ENCODE data around the gene RIMBP2.

RIMBP2 gene

GRCh38 chr12:130525384-130526172 is 190.5 kb downstream of the RIMBP2 start:
- DNase-seq = no peak

DNA sequence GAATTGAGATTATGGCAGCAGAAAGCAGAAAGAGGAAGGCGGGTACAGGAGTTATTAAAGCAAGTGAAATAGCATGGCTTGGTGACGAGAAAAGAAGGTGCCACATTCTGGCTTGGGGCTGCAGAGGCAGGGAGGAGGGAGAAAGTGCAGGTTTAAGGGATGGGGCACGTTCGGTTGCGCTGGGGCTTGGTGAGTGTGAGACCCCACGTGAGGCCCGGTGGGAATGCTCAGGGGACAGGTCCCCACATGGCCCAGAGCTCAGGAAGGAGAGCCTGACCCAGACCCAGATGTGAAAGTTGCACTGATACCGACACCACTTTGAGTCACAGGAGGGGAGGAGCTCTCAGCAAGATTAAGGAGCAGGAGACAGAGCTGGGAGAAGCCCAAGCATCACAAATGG is 191.3 kb downstream of the RIMBP2 start:
- no peak for DNase-seq

DNA sequence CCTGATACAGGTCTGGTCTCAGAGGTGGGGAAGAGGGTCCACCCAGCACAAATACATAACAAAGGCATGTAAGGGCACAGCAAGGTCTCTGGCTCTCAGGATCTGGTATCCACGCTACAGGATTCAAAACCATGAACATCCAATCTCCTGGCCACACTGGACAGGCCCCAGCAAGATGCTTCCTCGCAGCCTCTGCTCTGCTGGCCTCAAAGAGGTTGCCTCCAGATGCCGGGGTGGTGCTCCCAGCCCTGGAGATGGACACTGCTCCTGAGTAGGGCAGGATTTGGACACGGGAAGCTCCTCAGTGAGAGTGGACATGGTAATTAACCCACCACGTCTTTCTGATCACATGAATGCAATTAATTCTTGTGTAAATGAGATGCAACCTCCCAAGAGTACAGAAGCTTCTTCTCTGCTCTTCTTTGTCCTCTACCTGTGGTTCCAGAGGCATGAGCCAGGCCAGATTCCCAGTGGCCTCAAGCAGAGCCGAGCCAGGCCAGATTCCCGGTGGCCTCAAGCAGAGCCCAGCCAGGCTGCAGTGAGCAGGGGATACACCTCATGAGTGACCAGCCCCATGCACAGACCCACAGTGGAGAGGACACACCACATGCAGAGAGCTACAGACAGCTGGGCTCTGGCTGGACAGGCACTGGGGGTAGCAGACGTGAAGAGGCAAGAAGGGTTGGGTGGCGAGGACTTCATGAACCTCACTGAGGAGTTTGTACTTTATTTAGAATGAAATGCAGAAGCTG is 192.1 kb downstream of the RIMBP2 start:
- no peak for DNase-seq

DNA sequence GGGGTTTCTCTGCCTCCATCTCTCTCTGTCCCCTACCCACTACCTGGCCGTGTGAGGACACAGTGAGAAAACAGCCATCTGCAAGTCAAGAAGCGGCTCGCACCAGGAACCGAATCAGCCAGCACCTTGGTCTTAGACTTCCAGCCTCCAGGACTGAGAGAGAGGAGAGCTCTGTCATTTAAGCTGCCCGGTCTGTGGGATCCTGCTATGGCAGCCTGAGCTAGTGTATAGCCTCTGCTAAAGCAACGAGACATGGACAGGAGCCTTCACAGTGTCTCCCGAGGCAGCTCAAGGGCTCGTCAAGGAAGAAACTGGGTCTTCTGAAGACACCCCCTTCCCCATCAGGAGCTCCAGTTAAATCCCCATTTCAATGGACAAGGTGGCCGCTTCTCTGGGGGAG is 192.9 kb downstream of the RIMBP2 start:
- no peak for DNase-seq

DNA sequence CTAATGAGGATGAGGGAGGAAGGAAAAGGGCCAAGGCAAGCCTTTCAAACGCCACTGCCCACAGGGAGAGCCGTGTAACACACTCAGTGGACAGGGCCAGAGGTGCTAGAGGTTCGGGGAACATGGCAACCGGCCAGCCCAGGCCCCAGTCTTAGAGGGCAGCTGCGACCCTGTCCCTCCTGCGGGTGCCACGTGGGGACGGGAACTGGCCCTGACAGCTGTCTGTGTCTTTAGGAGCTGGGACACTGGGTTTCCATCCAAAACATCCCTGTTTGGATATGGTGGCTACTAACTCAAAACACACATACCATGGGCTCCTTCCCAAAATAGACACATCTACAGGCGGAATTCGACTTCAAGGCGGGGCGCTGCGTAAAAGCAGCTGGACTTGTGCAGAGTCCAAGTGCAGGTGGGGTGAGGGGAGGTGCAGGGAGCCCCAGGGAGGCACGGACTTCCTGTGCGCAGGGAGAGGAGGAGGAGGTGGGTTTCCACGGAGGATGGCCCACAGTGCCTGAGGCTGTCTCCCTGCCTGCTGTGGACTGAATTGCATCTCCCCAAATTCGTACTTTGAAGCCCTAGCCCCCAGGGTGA is 193.8 kb downstream of the RIMBP2 start:
- no peak for DNase-seq

- no peak for DNase-seq
Observed at GRCh38 chr12:130521375-130522124, 194.5 kb downstream of the RIMBP2 start.

- DNase-seq = no peak
Observed at GRCh38 chr12:130520784-130521183, 195.3 kb downstream of the RIMBP2 start.

GRCh38 chr12:130517588-130517987 is 198.5 kb downstream of the RIMBP2 start:
- no peak for DNase-seq

DNA sequence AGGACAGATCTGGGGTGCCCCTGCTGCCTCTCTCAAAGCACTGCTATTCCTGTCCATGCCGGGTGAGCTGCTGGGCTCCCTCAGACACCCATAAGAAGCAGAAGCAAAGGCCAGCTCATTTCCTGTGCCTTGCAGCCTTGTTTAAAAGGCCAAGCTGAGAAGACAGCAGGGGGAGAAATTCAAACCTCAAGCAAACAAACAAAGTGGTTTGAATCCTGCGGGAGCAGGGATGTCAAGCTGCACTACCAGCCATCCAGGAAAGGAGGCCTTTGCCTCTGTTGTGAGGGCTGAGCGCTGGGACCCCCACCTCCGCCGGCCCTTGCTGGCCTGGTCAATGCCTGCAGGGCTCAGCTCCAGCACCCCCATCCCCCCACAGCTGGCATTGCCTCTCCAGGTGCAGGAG is 201.9 kb downstream of the RIMBP2 start:
- DNase-seq = no peak

DNA sequence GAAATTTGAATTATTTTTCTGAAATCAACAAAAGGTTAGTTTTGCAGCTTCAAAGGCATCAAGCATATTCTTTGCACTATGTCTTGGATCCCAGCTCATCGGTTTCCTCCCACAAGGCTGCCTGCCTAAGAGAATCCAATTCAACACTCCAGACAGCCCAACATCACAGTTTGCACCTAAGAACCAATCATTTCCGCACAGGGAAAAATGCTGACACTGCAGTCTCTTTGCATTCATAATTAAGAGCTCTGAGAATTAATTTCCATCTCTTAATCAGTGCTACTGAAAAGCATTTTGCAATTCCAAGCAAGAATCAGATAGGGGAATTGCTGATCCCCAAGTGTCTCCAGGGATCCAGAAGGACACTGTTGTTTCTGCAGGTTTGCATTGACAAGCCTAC is 202.5 kb downstream of the RIMBP2 start:
- DNase-seq = no peak

DNA sequence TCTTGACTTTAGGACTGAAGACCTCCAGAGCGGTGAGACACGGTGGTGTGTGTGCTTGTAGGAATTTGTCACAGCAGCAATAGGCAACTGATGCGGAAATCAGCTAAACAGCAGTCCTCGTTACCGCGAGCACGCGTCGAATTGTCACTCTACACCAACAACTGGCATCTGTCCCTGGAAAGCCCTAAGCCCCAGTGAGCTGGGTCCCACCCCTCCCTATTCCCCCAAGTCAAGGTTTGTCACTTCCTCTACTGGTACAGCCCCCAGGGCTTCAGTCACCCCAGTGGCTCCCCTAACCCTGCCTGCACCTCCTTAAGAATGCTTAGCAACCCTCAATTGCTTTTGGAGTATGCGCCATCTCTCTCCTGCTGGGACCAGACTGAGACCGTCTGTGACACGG is 204.8 kb downstream of the RIMBP2 start:
- DNase-seq = no peak

DNA sequence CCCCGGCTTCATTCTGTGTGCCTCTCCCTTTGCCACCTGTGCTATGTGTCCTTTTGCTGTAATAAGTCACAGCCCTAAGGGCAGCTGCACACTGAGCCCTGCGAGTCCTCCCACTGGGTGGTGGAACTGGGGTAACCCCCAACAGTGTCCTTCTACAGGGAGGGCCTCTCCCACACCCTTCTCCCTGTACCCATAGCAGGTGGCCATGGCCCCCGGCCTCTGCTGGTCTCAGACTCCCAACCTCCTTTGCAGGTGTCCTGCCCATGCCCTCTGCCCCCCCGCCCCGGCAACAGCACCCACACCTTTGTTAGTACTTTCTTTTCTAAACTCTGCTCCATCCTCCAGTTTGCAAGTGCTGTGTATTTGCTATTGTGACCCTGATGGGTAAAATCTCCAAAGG is 206.6 kb downstream of the RIMBP2 start:
- no peak for DNase-seq

DNA sequence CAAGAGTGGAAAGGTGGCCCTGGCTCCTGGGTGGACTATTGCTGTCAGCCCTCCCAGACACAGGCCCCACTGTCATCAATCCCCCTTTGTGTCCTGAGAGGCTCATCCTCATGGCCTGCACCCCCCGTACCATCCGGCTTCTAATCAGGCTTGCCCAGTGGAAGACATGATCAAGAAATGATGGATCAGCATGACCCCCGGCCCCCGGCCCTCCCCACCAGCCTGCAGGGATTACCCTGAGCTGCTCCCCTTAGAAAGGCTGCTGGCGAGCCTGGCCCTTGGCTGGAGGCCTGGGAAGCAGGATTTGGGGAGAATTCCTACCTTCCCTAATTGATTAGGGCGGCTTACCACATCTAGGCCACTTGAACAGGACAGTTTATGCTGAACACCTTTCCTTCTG is 207.3 kb downstream of the RIMBP2 start:
- no peak for DNase-seq

GRCh38 chr12:130508318-130508717 is 207.8 kb downstream of the RIMBP2 start:
- no peak for DNase-seq

DNA sequence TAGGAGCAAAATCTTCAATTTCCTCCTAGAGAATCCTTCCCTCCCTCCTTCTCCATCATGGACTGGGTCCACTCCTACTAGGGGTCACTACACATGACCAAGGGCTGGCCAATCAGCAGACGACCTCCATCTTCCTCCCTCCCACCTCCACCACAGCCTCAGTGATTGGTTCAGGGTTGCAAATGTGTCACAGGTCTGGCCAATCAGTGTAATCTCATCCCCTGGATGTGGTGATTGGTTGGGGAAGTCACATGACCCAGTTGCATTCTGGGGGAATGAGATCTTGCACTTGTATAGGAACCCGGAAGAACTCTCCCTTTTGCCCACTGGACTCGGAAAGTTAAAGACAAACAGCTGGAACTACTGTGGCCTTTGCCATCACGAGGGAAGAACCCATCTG is 209.3 kb downstream of the RIMBP2 start:
- no peak for DNase-seq

GRCh38 chr12:130504840-130505175 is 211.3 kb downstream of the RIMBP2 start:
- no peak for DNase-seq

DNA sequence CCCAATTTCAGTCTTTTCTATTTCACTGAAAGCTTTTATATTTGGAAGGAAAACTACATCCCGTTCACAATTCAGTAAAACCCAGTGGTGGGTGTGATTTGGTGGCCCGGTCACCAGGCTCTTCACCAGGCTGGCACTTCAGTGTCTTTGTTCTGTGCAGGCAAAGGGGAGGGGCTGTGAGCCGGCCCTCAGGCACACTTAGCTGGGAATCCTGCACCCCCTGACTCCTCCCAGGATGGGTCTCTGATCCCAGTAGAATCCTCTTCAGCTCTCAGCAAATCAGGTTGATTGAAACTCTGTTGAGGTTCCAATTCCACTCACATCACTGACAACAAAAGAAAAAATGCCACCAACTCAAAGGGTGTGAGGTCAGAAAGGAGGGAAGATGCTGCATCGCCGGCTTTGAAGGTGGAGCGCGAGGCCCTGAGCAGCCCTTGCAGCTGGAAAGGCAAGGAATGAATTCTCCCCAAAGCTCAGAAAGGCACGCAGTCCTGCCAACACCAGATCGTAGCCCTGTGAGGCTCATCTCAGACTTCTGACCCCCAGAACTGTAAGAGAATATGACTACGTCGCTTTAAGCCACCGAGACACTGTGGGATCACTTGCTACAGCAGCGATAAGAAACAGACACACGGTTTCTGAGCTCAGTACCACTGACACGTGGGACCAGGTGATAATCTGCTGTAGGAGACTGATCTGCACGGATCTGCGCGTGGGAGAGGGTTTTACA is 211.8 kb downstream of the RIMBP2 start:
- no peak for DNase-seq

DNA sequence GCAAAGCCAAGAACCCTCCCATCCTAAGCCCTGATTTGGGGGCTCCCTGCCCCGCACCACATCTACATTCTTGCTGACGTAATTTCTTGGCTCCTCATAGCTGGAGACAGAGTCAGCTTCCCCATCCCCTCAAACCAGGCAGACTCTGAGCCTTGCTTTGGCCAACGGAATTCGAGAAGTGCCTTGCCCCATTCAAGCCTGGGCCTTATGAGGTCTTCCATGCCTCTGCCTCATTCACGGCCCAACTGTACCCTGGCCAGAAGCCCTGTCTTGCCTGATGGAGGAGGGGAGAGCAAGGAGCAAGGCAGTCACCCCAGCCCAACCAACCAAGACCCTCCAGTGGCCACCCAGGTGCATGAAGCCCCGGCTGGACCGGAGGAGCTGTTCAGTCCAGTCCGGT is 214.3 kb downstream of the RIMBP2 start:
- no peak for DNase-seq

- DNase-seq = no peak
Observed at GRCh38 chr12:130500835-130501330, 215.2 kb downstream of the RIMBP2 start.

DNA sequence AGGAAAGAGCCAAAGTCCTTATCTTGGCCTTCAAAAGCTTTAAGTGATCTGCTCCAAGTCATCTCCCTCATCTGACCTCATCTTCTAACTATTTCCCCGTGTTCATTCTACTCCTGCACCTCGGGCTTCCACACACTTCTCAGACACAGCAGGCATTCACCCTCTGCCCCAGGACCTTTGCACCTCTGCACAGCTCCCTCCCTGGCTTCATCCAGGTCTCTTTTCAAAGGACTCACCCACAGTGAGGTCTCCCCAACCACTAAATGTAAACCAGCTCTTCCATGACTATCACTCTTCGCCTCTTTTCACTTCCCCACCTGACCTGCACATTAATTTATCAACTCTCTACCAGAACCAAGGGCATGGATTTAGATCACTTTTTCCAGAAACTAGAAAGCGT is 216.6 kb downstream of the RIMBP2 start:
- no peak for DNase-seq

GRCh38 chr12:130498589-130499385 is 217.3 kb downstream of the RIMBP2 start:
- DNase-seq = no peak

DNA sequence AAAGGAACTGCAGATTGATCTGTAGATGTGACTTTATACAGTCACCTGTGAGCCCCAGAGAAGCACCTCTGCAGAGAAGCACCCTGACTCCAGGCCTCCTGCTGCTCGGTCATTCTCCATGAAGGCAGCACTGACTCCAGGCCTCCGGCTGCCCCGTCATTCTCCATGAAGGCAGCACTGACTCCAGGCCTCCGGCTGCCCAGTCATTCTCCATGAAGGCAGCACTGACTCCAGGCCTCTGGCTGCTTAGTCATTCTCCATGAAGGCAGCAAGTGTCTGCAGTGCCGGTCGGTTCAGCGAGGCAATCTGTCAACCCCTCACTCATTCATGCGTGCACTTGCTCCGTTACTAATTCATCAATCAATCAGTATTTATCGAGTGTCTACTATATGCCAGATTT is 218.1 kb downstream of the RIMBP2 start:
- no peak for DNase-seq

All from DMS 273 treated with DMSO at 0.1 percent for 48 hours (cell line).